DMS114 treated with DMSO at 0.1 percent for 48 hours (cell line): ENCODE measurements around the gene PSENEN.

ENCODE experiments used
- DNase-seq: peaks from one replicate; lab custom pipeline; 2025; ENCODE audit not compliant: unreplicated experiment; lab: John Stamatoyannopoulos, UW

The PSENEN gene

GRCh38 chr19:35750167-35750566 lies 4.7 kb downstream of the PSENEN start:
- no peak for DNase-seq

- DNase-seq: no peak
Measured at GRCh38 chr19:35751839-35752745, 6.6 kb downstream of the PSENEN start.

- no peak for DNase-seq
Measured at GRCh38 chr19:35752746-35753350, 7.4 kb downstream of the PSENEN start.

- no peak for DNase-seq
Measured at GRCh38 chr19:35753634-35754369, 8.4 kb downstream of the PSENEN start.

- DNase-seq: no peak
Measured at GRCh38 chr19:35754370-35755130, 9.1 kb downstream of the PSENEN start.

- DNase-seq: no peak
Measured at GRCh38 chr19:35755131-35755549, 9.7 kb downstream of the PSENEN start.

- DNase-seq: no peak
Measured at GRCh38 chr19:35755550-35756376, 10.3 kb downstream of the PSENEN start.

GRCh38 chr19:35756377-35757230 lies 11.2 kb downstream of the PSENEN start, which contains the start of gene HSPB6:
Gene HSPB6, minus strand, starts transcription at chr19:35757029. Its CDS starts 21 bp downstream, at chr19:35757008.
- no peak for DNase-seq

GRCh38 chr19:35757231-35757748 lies 11.8 kb downstream of the PSENEN start:
- DNase-seq: no peak

GRCh38 chr19:35757749-35758608 lies 12.5 kb downstream of the PSENEN start, which contains the start of gene PROSER3:
Gene PROSER3, plus strand, starts transcription at chr19:35758176. Its CDS starts 40 bp downstream, at chr19:35758216.
- peak; percentile 99 for DNase-seq

GRCh38 chr19:35759697-35760096 lies 14.2 kb downstream of the PSENEN start:
- no peak for DNase-seq

GRCh38 chr19:35760711-35761349 lies 15.4 kb downstream of the PSENEN start:
- DNase-seq: no peak

GRCh38 chr19:35764432-35765315 lies 19.2 kb downstream of the PSENEN start:
- DNase-seq: no peak

- no peak for DNase-seq
Measured at GRCh38 chr19:35766571-35767104, 21.2 kb downstream of the PSENEN start.

- no peak for DNase-seq
Measured at GRCh38 chr19:35767288-35768081, 22.0 kb downstream of the PSENEN start.
